Fibroblast of lung (primary cell): ENCODE measurements around the gene MTCH1. TPM values are rescaled to one million over a fixed set of nuclear protein-coding genes. Genes with fewer than 3 reads are reported as not detected.
A peak's percentile ranks its signal among the peaks of the same experiment; 100 is the strongest.
"Not testable (repeated sequence)": the region's sequence is repeated elsewhere in the genome, so short reads cannot be mapped to it uniquely, and the experiment has no call there.

Source experiments
- DNase-seq, 2 donors: peaks; one replicate each; pipeline versions ENCODE4 v3.0.0 to v3.0.0-alpha.2; 2010; ENCODE audit warnings: low read depth in 2 of 2
- H2AFZ ChIP-seq: 2 replicates; pipeline ENCODE4 v1.5.1; 2012; ENCODE audit warnings: low read length, control low read depth, inconsistent platforms
- H3K27ac ChIP-seq: 2 replicates; pipeline ENCODE4 v1.5.1; 2011; ENCODE audit warnings: low read length, control low read depth; ENCODE audit not compliant: insufficient read depth
- H3K27me3 ChIP-seq: 2 replicates; pipeline ENCODE4 v1.5.1; 2011; ENCODE audit warnings: mild to moderate bottlenecking, low read length; ENCODE audit not compliant: control insufficient read depth, insufficient read depth
- H3K36me3 ChIP-seq: 2 replicates; pipeline ENCODE4 v1.5.1; 2011; ENCODE audit warnings: low read length; ENCODE audit not compliant: control insufficient read depth, insufficient read depth
- H3K4me1 ChIP-seq: 2 replicates; pipeline ENCODE4 v1.5.1; 2011; ENCODE audit warnings: low read length; ENCODE audit not compliant: control insufficient read depth, insufficient read depth; ENCODE audit errors: extremely low read depth
- H3K4me2 ChIP-seq: 2 replicates; pipeline ENCODE4 v1.5.1; 2011; ENCODE audit warnings: low read length, control low read depth; ENCODE audit not compliant: insufficient read depth; ENCODE audit errors: extremely low read depth
- H3K4me3 ChIP-seq, 4 experiments: fragments of 200-600 bp in 1 of 4; sonication (generic) in 1 of 4; replicated peaks in 1 of 4; 2 replicates each; pipeline ENCODE4 v1.5.1; 2011 to 2016; ENCODE audit warnings: low read length in 4 of 4, low read depth in 3 of 4, mild to moderate bottlenecking in 3 of 4, control low read depth in 2 of 4, inconsistent platforms in 1 of 4, mixed read lengths in 1 of 4; ENCODE audit not compliant: insufficient read depth in 1 of 4; ENCODE audit errors: control extremely low read depth in 1 of 4
- H3K79me2 ChIP-seq: 2 replicates; pipeline ENCODE4 v1.5.1; 2012; ENCODE audit warnings: mild to moderate bottlenecking, low read length, inconsistent platforms; ENCODE audit not compliant: control insufficient read depth, insufficient read depth
- H3K9ac ChIP-seq: 2 replicates; pipeline ENCODE4 v1.5.1; 2011; ENCODE audit warnings: mild to moderate bottlenecking, low read length, control low read depth; ENCODE audit not compliant: insufficient read depth
- H3K9me3 ChIP-seq: 2 replicates; pipeline ENCODE4 v1.5.1; 2012; ENCODE audit warnings: low read depth, low read length; ENCODE audit not compliant: control insufficient read depth, insufficient read depth
- H4K20me1 ChIP-seq: 2 replicates; pipeline ENCODE4 v1.5.1; 2011; ENCODE audit warnings: low read length; ENCODE audit not compliant: control insufficient read depth, insufficient read depth; ENCODE audit errors: extremely low read depth
- CTCF ChIP-seq, 2 donors: IDR thresholded peaks in 1 of 2; conservative IDR thresholded peaks in 1 of 2; 1 replicate in 1 of 2; 2 replicates in 1 of 2; pipeline ENCODE4 v1.5.1; 2011 to 2012; ENCODE audit warnings: low read length in 2 of 2, control low read depth in 1 of 2, inconsistent platforms in 1 of 2, low read depth in 1 of 2, mild to moderate bottlenecking in 1 of 2
- EZH2 ChIP-seq: IDR thresholded peaks from 2 replicates; pipeline ENCODE4 v1.5.1; 2012; ENCODE audit warnings: low read length, control low read depth, mild to moderate bottlenecking; ENCODE audit errors: missing control alignments
- polyA plus RNA-seq, 2 donors: library from polyadenylated mRNA; depleted of rRNA in 1 of 2; stranded (reverse) in 1 of 2; unstranded in 1 of 2; fragments of >200 nt; gene quantifications; 2 replicates each; pipeline ENCODE4 v1.2.1, GENCODE V29; 2011 to 2012; ENCODE audit warnings: missing spikeins in 1 of 2
- total RNA-seq: library from RNA; depleted of rRNA; stranded (reverse); fragments of >200 nt; gene quantifications from 2 replicates; pipeline ENCODE4 v1.2.1, GENCODE V29; 2014

The MTCH1 gene
- total and polyA plus RNA-seq, 2 donors (not counting 1 experiment from before 2014, with no cell fraction given) = 131 to 222 TPM

DNA sequence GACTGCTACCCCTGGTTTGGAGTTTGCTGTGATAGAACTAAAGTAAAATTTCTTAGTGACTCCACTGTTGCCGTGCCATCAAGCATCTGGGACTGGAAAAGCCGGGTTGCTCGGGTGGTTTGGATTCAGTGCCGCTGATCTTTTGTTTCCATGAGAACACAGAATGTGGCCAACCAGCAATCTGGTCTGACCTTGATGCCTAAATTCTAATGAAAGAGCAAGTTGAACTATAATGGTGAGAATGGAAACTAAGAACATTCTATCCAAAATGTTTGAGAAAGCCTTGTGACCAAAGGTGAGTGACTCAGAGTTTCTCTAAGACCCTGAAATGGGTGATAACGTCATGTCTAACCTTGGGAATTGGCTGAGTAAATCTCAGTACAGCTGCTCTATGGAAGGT is 41.3 kb downstream of the MTCH1 start:
- H3K4me1 ChIP-seq = no peaks in the 10 kb centered on the region
- no peaks in the 10 kb centered on the region for H3K79me2 ChIP-seq
- no peak overlapping the region for H3K27ac ChIP-seq
- H3K9ac ChIP-seq = no peak overlapping the region
- H4K20me1 ChIP-seq = no peaks in the 10 kb centered on the region
- H3K36me3 ChIP-seq = no peaks in the 10 kb centered on the region
- peak in 1 of 2 donors; percentile 41 for DNase-seq
- no peaks in the 10 kb centered on the region for H3K27me3 ChIP-seq
- H3K4me3 ChIP-seq = no peak overlapping the region
- H2AFZ ChIP-seq = no peak overlapping the region
- TF ChIP-seq CTCF (conservative IDR thresholded peaks at IDR 0.05 in 1 of 2, IDR thresholded peaks at IDR 0.05 in 1 of 2; ENCODE audit: low read depth in 1 of 2, low read length in 2 of 2) = no peak
- no peak for TF ChIP-seq EZH2
- no peak overlapping the region for H3K4me2 ChIP-seq
- H3K9me3 ChIP-seq = no peaks in the 10 kb centered on the region

DNA sequence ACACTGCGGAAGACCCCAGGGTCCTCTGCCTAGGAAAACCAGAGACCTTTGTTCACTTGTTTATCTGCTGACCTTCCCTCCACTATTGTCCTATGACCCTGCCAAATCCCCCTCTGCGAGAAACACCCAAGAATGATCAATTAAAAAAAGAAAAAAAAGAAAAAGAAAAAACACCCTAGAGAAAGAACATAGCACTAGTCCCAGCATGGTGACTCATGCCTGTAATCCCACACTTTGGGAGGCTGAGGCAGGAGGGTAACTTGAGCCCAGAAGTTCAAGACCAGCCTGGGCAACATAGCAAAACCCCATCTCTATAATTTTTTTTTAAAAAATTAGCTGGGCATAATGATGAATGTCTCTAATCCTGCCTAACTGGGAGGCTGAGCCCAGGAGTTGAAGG is 43.7 kb downstream of the MTCH1 start:
- H3K9me3 ChIP-seq, H3K4me1 ChIP-seq, H3K9ac ChIP-seq, H3K79me2 ChIP-seq, H3K27me3 ChIP-seq, DNase-seq, H2AFZ ChIP-seq, H3K36me3 ChIP-seq, H3K27ac ChIP-seq, H3K4me2 ChIP-seq, H4K20me1 ChIP-seq, H3K4me3 ChIP-seq: not testable (repeated sequence)

- not testable (repeated sequence) for H3K36me3 ChIP-seq, H3K4me3 ChIP-seq, H3K4me1 ChIP-seq, H2AFZ ChIP-seq, H3K4me2 ChIP-seq, DNase-seq, H3K9me3 ChIP-seq, H3K79me2 ChIP-seq, H3K27ac ChIP-seq, H4K20me1 ChIP-seq, H3K9ac ChIP-seq, H3K27me3 ChIP-seq
Measured at GRCh38 chr6:36941561-36941960, 44.4 kb downstream of the MTCH1 start.

DNA sequence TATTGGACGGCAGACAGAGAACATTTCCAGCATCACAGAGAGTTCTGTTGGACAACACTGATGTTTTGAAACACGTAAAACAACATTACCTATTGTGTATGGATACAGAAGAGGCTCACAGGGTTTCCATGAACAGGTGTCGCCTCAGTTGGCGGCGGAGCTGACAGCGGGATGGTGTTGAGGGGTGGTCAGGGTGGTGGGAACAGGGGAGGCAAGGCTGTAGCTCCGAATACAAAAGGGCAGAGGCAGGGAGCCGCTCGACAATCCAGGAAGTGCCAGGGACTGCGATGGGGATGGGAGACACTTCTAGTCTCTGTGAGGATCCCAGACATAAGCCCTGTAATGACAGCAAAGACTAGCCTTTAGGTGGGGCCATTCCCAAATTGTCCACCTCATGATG is 46.0 kb downstream of the MTCH1 start:
- no peak overlapping the region for H3K4me2 ChIP-seq
- no peak overlapping the region for H3K4me3 ChIP-seq
- H3K27ac ChIP-seq = no peak overlapping the region
- no peaks in the 10 kb centered on the region for H3K9me3 ChIP-seq
- no peak overlapping the region for H3K9ac ChIP-seq
- DNase-seq = no peak
- no peak overlapping the region for H2AFZ ChIP-seq
- no peaks in the 10 kb centered on the region for H3K79me2 ChIP-seq
- TF ChIP-seq CTCF (conservative IDR thresholded peaks at IDR 0.05 in 1 of 2, IDR thresholded peaks at IDR 0.05 in 1 of 2; ENCODE audit: low read depth in 1 of 2, low read length in 2 of 2) (no peak), EZH2 (no peak)
- H3K4me1 ChIP-seq = peaks cover 2% of the 10 kb centered on the region
- no peaks in the 10 kb centered on the region for H4K20me1 ChIP-seq
- no peaks in the 10 kb centered on the region for H3K36me3 ChIP-seq
- no peaks in the 10 kb centered on the region for H3K27me3 ChIP-seq

- not testable (repeated sequence) for H3K27me3 ChIP-seq, H3K4me3 ChIP-seq, H2AFZ ChIP-seq, H3K4me1 ChIP-seq, H3K4me2 ChIP-seq, H4K20me1 ChIP-seq, H3K9ac ChIP-seq, H3K9me3 ChIP-seq, H3K27ac ChIP-seq, H3K79me2 ChIP-seq, H3K36me3 ChIP-seq, DNase-seq
Measured at GRCh38 chr6:36939005-36939404, 47.0 kb downstream of the MTCH1 start.
